Activated CD4-positive, alpha-beta memory T cell treated with anti-CD3 and anti-CD28 coated beads for 36 hours (primary cell): Measurements from ENCODE around the gene STYK1. TPM values are rescaled to one million over a fixed set of nuclear protein-coding genes. Genes with fewer than 3 reads are reported as not detected.

Experiments
- CTCF ChIA-PET: fragments of 350-600 bp; sonication (Branson Sonifier 250); formaldehyde crosslinking; loops from one replicate; lab custom pipeline; 2021; ENCODE audit warnings: antibody characterized with exemption, inconsistent platforms; lab: Charles Lee
- POLR2A ChIA-PET: fragments of 350-600 bp; sonication (Branson Sonifier 250); formaldehyde crosslinking; loops from one replicate; lab custom pipeline; 2021; ENCODE audit warnings: antibody characterized with exemption; lab: Charles Lee
- DNase-seq: peaks from one replicate; pipeline ENCODE4 v3.0.0-alpha.2; 2020
- H3K27ac Mint-ChIP-seq: one replicate; pipeline ENCODE4 v1.8.0; 2021; ENCODE audit warnings: mixed read lengths
- H3K27me3 Mint-ChIP-seq: one replicate; pipeline ENCODE4 v1.8.0; 2021; ENCODE audit warnings: mixed read lengths
- H3K36me3 Mint-ChIP-seq: one replicate; pipeline ENCODE4 v1.8.0; 2021; ENCODE audit warnings: mixed read lengths
- H3K4me1 Mint-ChIP-seq: one replicate; pipeline ENCODE4 v1.8.0; 2021; ENCODE audit warnings: low read depth, mixed read lengths
- H3K4me3 Mint-ChIP-seq: one replicate; pipeline ENCODE4 v1.8.0; 2021; ENCODE audit warnings: mild to moderate bottlenecking, mixed read lengths
- H3K9me3 Mint-ChIP-seq: one replicate; pipeline ENCODE4 v1.8.0; 2021; ENCODE audit warnings: mixed read lengths
- intact Hi-C: fragments of 100-400 bp; cut with micrococcal nuclease; formaldehyde crosslinking; loops from one replicate; pipeline ENCODE4 v1.15.1; 2023
- total RNA-seq, 2 experiments: library from RNA; stranded (reverse); gene quantifications; one replicate each; pipeline ENCODE4 v1.2.3, GENCODE V29; 2021

The STYK1 gene
- total RNA-seq, 2 experiments from 2014 or later: not detected

DNA sequence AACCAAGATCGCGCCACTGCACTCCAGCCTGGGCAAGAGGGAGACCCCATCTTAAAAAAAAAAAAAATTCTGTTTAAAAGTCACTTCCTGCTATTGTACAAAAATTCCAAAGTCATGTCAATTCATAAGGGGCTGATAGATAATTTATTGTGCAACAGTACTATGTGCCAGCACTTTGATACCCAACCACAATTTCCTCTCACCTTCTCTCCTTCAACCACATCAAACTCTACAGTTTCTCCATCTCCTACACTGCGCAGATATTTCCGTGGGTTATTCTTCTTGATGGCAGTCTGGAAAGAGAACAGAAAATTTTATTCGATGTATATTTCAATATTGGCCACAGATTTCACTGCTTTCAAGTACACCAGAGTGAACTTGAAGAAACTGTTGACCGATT is 41.6 kb upstream of the STYK1 start:
- intact Hi-C loops: no loop called here
- ChIA-PET POLR2A (no interaction called here), CTCF (no interaction called here)
- Mint-ChIP-seq H3K9me3 (no peaks in the 10 kb centered on the region), H3K4me3 (no peak overlapping the region), H3K27ac (no peak overlapping the region), H3K36me3 (peaks cover 43% of the 10 kb centered on the region), H3K27me3 (peaks cover 39% of the 10 kb centered on the region), H3K4me1 (peaks cover 14% of the 10 kb centered on the region)
- DNase-seq: no peak

DNA sequence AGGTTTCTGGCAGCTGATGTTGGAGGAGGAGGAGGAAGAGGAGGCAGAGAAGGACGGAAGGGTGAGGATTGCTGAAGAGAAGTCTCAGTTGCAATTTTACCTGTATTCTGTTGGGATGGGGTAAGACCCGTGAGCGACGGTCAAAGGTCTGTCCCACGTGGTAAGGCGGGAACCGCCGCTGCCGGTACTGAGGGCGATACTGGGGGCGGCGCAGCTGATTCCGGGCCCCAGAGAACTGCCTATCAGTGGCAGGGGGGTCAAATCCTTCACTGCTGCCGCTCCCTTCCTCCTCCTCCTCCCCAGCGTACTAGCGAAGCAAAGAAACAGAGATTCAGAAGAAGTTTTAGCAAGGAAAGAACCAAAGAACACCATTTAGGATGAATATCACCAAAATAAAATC is 36.0 kb upstream of the STYK1 start:
- no peaks in the 10 kb centered on the region for H3K9me3 Mint-ChIP-seq
- peaks cover 24% of the 10 kb centered on the region for H3K27me3 Mint-ChIP-seq
- POLR2A ChIA-PET: no interaction called here
- H3K27ac Mint-ChIP-seq: no peak overlapping the region
- no peak for DNase-seq
- H3K36me3 Mint-ChIP-seq: peaks cover 50% of the 10 kb centered on the region
- no peaks in the 10 kb centered on the region for H3K4me1 Mint-ChIP-seq
- CTCF ChIA-PET: no interaction called here
- no peak overlapping the region for H3K4me3 Mint-ChIP-seq
- intact Hi-C loops: no loop called here

DNA sequence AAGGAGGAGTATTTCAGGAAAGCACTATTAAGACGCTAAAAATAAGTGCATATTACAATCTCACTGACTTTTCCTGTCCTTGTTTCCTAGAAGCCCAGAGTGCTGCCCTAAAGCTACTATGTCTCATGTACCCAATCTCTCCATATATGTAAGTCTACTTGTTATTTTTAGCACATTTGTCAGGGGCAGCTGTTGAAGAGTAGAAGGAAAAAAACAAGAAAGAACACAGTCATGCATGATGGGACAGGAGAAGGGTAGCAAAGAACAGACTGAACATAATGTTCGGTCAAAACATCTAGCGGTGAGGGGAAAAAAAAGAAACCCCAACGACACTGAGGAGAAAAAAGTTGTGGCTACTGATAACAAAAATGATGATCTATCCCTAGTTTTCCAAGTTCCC is 35.0 kb upstream of the STYK1 start:
- peaks cover 48% of the 10 kb centered on the region for H3K36me3 Mint-ChIP-seq
- POLR2A ChIA-PET: no interaction called here
- no peaks in the 10 kb centered on the region for H3K4me1 Mint-ChIP-seq
- no peak overlapping the region for H3K4me3 Mint-ChIP-seq
- CTCF ChIA-PET: interaction anchor here (1.4 kb wide), 1 partner anchor 41 kb away, joined by 3 read pairs; no protein-coding TSS in a partner anchor
- no peak overlapping the region for H3K27ac Mint-ChIP-seq
- intact Hi-C loops: no loop called here
- DNase-seq: no peak
- H3K27me3 Mint-ChIP-seq: peaks cover 23% of the 10 kb centered on the region
- H3K9me3 Mint-ChIP-seq: no peaks in the 10 kb centered on the region

DNA sequence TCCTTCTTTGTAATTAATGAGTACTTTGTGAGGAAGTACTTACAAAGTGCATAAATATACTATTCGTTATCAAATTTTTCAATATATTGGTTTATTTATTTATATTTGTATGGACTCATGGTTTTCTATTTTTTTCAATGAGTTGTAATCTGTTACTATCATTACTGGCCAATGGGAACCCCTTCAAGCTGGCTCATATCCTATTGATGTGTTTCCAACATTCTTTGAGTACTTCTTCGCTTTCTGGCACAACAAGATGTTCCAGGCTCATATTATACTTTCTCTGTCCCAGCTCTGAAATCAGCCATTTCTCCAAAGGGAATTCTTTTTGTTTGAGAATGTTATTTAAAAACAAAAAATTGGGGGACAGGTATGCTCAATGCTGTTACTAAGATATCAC is 31.8 kb upstream of the STYK1 start:
- Mint-ChIP-seq H3K4me3 (no peak overlapping the region), H3K9me3 (no peaks in the 10 kb centered on the region), H3K36me3 (peaks cover 32% of the 10 kb centered on the region), H3K4me1 (peaks cover 13% of the 10 kb centered on the region), H3K27me3 (peaks cover 9% of the 10 kb centered on the region), H3K27ac (no peak overlapping the region)
- ChIA-PET POLR2A (no interaction called here), CTCF (no interaction called here)
- intact Hi-C loops: no loop called here
- DNase-seq: no peak

DNA sequence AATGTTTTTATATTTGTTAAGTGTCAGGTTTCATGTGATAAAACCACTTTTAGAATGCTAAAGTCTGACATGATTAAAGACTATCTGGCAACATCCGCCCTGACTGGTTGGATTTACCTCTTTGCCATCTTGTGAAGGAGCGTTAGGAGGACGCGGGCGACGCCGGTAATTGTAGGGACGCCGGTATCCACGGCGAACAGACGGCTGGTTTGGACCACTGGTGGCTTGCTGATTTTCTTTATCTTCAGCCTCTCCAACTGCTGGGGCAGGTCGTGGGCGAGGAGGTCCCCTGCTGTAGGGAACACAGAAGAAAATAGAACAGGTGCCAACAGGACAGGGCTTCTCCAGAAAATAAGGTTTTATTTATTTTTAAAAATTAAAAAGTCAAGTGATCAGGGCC is 28.0 kb upstream of the STYK1 start:
- CTCF ChIA-PET: no interaction called here

DNA sequence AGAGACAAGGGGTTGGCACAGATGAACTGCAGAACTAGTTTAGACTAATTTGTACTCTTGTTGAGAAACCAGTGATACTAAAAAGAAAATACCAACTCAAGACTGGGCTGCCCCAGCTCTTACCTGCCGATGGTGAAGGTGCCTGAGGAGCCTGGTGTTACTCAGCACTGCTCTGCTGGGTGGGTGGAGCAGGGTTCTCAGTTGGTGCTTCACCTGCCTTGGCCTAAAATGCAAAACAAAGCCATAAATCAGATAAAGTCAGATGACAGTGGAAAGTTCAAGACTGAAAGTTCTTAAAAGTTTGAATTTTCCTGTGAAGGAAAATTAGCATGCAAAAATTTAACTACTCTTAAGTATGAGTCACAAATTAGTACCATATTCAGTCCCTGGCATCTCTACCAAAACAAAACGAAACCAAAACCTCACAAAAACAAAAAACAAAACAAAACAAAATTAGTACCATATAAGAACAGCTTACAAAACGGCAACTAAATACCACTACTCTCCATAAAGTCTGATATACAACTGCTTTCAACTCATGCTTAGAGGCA is 27.4 kb upstream of the STYK1 start:
- Mint-ChIP-seq H3K27ac (peak overlapping the region; percentile 49), H3K4me1 (peaks cover 16% of the 10 kb centered on the region), H3K36me3 (peaks cover 24% of the 10 kb centered on the region), H3K9me3 (no peaks in the 10 kb centered on the region), H3K4me3 (no peak overlapping the region), H3K27me3 (no peaks in the 10 kb centered on the region)
- intact Hi-C loops: loop anchor here (1.0 kb wide), 1 partner anchor 20 kb away; no protein-coding TSS in a partner anchor
- POLR2A ChIA-PET: no interaction called here
- CTCF ChIA-PET: no interaction called here
- peak; percentile 56 for DNase-seq

More for the DNA sequence above, 28.0 kb upstream of the STYK1 start:
- DNase-seq: no peak
- no peaks in the 10 kb centered on the region for H3K9me3 Mint-ChIP-seq
- no peaks in the 10 kb centered on the region for H3K27me3 Mint-ChIP-seq
- H3K4me1 Mint-ChIP-seq: peaks cover 16% of the 10 kb centered on the region
- H3K27ac Mint-ChIP-seq: no peak overlapping the region
- H3K36me3 Mint-ChIP-seq: peaks cover 27% of the 10 kb centered on the region
- POLR2A ChIA-PET: no interaction called here
- no peak overlapping the region for H3K4me3 Mint-ChIP-seq
- intact Hi-C loops: loop anchor here (1.0 kb wide), 1 partner anchor 19 kb away; no protein-coding TSS in a partner anchor

DNA sequence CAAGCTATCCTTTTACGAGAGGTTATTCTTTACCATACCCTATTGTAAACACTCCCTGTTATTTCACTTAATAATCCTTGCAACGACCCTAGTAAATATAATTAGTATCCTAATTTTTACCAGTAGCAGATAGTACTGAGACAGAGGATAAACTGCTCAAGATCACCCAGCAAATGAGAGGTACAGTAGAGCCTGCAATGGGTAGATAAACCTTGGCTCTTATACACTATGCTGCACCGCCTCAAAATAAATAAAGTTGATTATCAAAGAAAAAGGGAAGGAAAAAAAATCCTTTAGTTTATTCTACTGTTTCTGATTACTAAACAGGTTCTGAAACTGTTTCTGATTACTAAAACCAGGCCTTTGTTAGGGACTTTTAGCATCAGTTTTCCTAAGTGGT is 26.7 kb upstream of the STYK1 start:
- Mint-ChIP-seq H3K27me3 (no peaks in the 10 kb centered on the region), H3K4me3 (no peak overlapping the region), H3K4me1 (peaks cover 16% of the 10 kb centered on the region), H3K9me3 (no peaks in the 10 kb centered on the region), H3K36me3 (peaks cover 23% of the 10 kb centered on the region), H3K27ac (no peak overlapping the region)
- CTCF ChIA-PET: no interaction called here
- no peak for DNase-seq
- POLR2A ChIA-PET: no interaction called here
- intact Hi-C loops: no loop called here

DNA sequence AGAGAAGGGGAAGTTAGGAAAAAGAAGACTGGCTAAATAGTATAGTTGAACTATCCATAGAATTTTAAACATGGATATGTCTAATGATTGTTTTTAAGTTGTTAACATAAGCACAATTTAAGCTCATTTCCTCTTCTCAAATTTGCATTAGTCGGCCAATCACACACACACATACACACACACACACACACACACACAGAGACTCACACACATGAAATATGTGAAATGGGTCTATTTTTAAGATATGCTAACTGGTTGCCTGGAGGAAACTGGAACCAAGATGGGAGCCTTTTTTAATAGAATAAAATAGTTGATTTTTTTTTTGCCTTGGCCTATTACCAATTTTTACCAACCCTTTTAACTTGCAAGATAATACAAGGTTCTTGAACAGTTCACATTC is 24.0 kb upstream of the STYK1 start:
- Mint-ChIP-seq H3K4me3 (no peak overlapping the region), H3K4me1 (peaks cover 16% of the 10 kb centered on the region), H3K27me3 (no peaks in the 10 kb centered on the region), H3K27ac (no peak overlapping the region), H3K9me3 (no peaks in the 10 kb centered on the region), H3K36me3 (peaks cover 21% of the 10 kb centered on the region)
- ChIA-PET POLR2A (no interaction called here), CTCF (no interaction called here)
- intact Hi-C loops: no loop called here
- DNase-seq: no peak

DNA sequence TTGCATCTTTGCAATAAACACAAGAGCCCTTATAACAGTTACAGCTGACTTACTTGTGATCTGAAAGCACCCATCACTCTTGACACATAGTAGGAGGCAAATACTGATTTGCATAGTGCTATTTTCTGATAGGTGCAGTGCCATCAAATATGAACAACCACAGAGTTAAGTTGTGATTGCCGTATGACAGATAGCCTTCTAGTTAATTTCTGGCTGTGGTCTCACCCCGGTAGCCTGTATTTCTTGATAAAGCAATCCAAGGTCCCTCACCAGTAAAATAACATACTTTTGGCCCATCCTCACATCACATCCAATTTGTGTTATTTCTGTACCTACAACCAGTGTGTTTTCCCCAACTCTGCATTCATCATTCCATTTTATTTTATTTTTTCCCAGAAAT is 23.3 kb upstream of the STYK1 start:
- intact Hi-C loops: no loop called here
- Mint-ChIP-seq H3K4me1 (peaks cover 16% of the 10 kb centered on the region), H3K9me3 (no peaks in the 10 kb centered on the region), H3K36me3 (peaks cover 21% of the 10 kb centered on the region), H3K4me3 (no peak overlapping the region), H3K27ac (no peak overlapping the region), H3K27me3 (no peaks in the 10 kb centered on the region)
- DNase-seq: no peak
- POLR2A ChIA-PET: no interaction called here
- CTCF ChIA-PET: no interaction called here

DNA sequence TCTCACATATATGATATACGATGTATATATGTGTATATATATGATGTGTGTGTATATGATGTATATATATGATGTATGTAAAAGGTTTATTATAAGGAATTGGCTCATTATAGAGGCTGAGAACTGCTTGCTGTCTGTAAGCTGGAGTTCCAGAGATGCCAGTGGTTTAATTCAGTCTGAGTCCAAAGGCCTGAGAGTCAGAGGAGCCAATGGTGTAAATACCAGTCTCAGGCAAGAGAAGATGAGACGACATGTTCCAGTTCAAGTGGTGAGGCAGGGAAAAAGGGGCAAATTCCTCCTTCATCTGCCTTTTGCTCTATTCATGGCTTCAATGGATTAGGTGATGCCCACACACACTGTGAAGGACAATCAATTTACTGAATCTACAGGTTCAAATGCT is 17.1 kb upstream of the STYK1 start:
- no peaks in the 10 kb centered on the region for H3K4me1 Mint-ChIP-seq
- intact Hi-C loops: no loop called here
- no peak for DNase-seq
- peaks cover 5% of the 10 kb centered on the region for H3K27me3 Mint-ChIP-seq
- H3K27ac Mint-ChIP-seq: no peak overlapping the region
- H3K4me3 Mint-ChIP-seq: no peak overlapping the region
- no peaks in the 10 kb centered on the region for H3K36me3 Mint-ChIP-seq
- ChIA-PET POLR2A (no interaction called here), CTCF (no interaction called here)
- H3K9me3 Mint-ChIP-seq: peaks cover 12% of the 10 kb centered on the region

DNA sequence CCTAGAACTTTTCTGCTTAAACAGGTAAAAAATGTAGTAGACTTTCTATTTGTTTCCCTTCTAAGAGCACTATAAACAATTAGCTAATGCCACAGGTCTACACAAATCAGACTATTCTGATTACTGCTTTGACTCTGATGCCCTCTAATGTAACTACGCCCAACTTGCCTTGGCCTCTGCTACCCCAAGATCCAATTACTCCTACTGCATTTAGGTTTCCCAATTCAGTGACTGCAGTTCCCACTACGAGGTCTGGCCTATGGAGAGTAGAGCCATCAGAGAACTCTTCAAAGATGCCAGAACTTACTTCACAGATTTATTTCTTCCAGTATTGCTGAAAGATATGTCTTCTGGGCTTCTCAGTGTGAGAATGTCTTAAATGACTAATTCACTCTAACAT is 15.3 kb upstream of the STYK1 start:
- POLR2A ChIA-PET: no interaction called here

DNA sequence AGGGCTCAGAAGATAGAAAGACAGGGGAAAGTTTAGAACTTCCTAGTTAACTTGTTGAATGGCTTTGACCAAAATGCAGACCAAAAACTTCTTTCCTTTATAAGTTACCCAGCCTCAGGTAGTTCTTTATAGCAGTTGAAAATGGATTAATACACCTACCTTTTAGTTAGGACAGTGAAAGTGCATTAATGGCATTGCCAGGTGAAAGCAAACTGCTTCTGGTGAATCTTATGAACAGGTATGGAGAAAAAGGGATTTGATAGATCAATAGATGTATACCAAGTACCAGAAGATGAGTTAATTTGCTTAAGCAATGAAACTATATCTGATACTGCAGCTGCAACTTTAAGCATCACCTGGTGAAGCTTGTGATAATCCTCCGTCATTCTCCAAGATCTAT is 14.2 kb upstream of the STYK1 start:
- intact Hi-C loops: no loop called here
- Mint-ChIP-seq H3K9me3 (peaks cover 12% of the 10 kb centered on the region), H3K36me3 (no peaks in the 10 kb centered on the region), H3K27me3 (peaks cover 9% of the 10 kb centered on the region), H3K27ac (no peak overlapping the region), H3K4me1 (no peaks in the 10 kb centered on the region), H3K4me3 (no peak overlapping the region)
- CTCF ChIA-PET: no interaction called here
- no peak for DNase-seq
- POLR2A ChIA-PET: no interaction called here

More for the DNA sequence above, 15.3 kb upstream of the STYK1 start:
- Mint-ChIP-seq H3K27ac (no peak overlapping the region), H3K9me3 (peaks cover 12% of the 10 kb centered on the region), H3K4me3 (no peak overlapping the region), H3K4me1 (no peaks in the 10 kb centered on the region), H3K27me3 (peaks cover 9% of the 10 kb centered on the region), H3K36me3 (no peaks in the 10 kb centered on the region)
- intact Hi-C loops: no loop called here
- no peak for DNase-seq
- CTCF ChIA-PET: no interaction called here

DNA sequence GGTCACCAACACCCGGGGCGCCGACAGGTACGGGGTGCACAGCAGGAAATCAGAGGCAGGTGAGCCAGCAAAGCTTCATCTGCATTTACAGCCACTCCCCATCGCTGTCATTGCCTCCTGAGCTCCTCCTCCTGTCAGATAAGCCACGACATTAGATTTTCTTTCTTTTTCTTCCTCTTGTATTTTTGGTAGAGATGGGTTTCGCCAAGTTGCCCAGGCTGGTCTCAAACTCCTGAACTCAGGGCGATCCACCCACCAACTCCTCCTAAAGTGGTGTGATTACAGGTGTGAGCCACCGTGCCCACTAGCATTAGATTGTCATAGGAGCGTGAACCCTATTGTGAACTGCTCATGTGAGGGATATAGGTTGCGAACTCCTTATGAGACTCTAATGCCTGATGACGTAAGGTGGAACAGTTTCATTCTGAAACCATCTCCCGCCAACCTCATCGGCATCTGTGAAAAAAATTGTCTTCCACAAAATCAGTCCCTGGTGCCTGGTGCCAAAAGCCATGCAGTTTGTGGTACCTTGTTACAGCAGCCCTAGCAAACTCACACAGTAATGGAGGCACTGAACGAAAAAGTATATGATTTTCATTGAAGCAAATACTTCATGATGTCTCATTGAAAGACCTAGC is 1.5 kb downstream of the STYK1 start:
- CTCF ChIA-PET: interaction anchor here (0.9 to 1.1 kb wide), 2 partner anchors 10 to 78 kb away, joined by 3 read pairs; no protein-coding TSS in a partner anchor
- intact Hi-C loops: loop anchor here (10.0 kb wide), 1 partner anchor 368 kb away; the partner anchor contains the start of gene KLRD1
- POLR2A ChIA-PET: interaction anchor here (1.1 kb wide), 1 partner anchor 9 kb away, joined by 3 read pairs; no protein-coding TSS in a partner anchor
- Mint-ChIP-seq H3K27me3 (peaks cover 34% of the 10 kb centered on the region), H3K4me3 (no peak overlapping the region), H3K36me3 (no peaks in the 10 kb centered on the region), H3K9me3 (no peaks in the 10 kb centered on the region), H3K27ac (no peak overlapping the region), H3K4me1 (peaks cover 30% of the 10 kb centered on the region)
- DNase-seq: peak; percentile 13
